GM18519 (cell line): ENCODE results near the gene FLAD1.
"Not testable (repeated sequence)": the region's sequence is repeated elsewhere in the genome, so short reads cannot be mapped to it uniquely, and the experiment has no call there.

Source experiments
- ATAC-seq: cut with Tn5 transposase; IDR thresholded peaks from one replicate; pipeline ENCODE4 v1.9.1; 2021; ENCODE audit warnings: mild to moderate bottlenecking, moderate library complexity; ENCODE audit not compliant: unreplicated experiment, low FRiP score

FLAD1 gene

DNA sequence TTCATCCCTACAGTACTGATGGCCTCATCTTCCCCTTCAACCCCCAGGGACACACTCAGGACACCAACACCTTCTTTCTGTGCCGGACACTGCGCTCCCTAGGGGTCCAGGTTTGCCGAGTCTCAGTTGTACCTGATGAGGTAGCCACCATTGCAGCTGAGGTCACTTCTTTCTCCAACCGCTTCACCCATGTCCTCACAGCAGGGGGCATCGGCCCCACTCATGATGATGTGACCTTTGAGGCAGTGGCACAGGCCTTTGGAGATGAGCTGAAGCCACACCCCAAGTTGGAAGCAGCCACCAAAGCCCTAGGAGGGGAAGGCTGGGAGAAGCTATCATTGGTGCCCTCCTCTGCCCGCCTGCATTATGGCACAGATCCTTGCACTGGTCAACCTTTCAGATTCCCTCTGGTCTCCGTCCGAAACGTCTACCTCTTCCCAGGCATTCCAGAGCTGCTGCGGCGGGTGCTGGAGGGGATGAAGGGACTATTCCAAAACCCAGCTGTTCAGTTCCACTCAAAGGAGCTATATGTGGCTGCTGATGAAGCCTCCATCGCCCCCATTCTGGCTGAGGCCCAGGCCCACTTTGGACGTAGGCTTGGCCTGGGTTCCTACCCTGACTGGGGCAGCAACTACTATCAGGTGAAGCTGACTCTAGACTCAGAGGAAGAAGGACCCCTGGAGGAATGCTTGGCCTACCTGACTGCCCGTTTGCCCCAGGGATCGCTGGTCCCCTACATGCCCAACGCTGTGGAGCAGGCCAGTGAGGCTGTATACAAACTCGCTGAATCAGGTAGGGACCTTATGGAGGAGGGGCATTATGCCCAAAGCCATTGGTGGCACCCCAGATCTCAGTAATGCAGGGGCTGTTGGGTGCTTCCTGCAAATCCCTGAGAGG is 5.2 kb downstream of the FLAD1 start:
- no peak for ATAC-seq

DNA sequence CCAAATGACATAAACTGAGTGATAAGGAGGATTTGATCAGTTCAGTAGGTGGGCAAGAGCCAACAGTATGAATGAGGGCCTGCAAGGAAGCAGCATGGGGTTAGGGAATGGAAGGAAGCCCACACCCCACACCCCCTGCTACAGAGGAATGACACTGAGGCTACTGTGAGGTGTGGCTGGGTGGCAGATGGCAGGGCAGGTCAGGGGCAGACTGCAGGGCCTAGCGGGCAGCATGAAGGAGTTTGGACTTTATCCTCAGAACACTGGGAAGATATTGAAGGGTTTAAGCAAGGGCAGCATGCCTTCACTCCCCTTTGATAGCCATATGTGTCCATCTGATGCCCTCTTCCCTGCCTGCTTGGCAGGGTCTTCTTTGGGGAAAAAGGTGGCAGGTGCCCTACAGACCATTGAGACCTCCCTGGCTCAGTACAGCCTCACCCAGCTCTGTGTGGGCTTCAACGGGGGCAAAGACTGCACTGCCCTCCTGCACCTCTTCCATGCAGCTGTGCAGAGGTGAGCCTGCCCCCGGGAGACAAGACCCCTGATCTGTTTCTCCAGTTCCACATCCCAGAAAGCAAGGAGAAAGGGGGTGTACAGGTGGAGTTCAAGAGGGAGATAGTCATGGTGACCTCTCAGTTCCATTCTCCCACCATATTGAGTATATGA is 6.2 kb downstream of the FLAD1 start:
- ATAC-seq, result no peak

DNA sequence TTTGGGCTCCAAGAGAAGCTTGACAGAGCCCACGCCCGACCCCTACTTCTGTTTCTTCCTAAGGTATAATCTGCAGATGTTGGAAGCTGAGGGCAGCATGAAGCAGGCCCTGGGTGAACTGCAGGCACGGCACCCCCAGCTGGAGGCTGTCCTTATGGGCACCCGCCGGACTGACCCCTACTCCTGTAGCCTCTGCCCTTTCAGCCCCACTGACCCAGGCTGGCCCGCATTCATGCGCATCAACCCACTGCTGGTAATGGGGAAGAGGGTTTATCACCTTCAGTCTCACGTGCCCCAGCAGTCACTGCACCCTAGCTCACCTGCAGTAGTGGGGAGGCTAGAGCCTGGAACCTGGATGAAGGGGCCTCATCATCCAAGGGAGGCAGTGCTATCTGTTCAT is 7.1 kb downstream of the FLAD1 start:
- no peak for ATAC-seq

DNA sequence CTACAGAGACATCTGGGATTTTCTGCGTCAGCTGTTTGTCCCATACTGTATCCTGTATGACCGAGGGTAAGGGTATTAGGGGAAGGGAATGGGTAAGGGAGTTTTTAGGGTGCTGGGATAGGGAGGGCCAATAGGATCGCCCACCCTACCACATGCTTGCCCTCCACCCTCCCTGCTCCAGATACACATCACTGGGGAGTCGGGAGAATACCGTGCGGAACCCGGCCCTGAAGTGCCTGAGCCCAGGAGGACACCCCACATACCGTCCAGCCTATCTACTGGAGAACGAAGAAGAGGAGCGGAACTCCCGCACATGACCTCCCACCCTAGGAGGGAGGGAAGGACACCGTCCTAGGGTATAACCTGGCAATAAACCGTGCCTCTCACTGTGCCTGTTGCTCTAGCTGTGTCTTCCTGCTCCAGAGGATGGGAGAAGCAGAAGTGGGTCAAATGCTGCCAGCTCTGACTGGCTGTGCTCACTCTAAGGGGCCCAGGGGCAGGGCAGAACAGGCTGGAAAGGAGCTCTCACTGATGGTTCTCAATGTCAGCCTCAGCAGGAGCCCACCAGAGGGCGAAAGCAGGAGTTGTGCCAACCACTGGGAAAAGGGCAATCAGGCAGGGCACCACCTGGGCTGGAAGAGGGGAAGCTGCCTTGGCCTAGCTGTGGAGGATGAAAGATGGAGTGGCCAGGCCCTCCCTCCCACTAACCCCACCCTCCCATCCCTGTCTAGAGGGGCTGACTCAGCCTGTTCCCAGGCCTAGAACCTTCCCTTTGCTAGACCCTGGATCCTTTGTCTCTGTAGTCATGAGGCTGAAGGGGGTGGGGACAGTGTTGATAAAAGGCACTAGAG is 9.8 kb downstream of the FLAD1 start:
- ATAC-seq, result no peak

DNA sequence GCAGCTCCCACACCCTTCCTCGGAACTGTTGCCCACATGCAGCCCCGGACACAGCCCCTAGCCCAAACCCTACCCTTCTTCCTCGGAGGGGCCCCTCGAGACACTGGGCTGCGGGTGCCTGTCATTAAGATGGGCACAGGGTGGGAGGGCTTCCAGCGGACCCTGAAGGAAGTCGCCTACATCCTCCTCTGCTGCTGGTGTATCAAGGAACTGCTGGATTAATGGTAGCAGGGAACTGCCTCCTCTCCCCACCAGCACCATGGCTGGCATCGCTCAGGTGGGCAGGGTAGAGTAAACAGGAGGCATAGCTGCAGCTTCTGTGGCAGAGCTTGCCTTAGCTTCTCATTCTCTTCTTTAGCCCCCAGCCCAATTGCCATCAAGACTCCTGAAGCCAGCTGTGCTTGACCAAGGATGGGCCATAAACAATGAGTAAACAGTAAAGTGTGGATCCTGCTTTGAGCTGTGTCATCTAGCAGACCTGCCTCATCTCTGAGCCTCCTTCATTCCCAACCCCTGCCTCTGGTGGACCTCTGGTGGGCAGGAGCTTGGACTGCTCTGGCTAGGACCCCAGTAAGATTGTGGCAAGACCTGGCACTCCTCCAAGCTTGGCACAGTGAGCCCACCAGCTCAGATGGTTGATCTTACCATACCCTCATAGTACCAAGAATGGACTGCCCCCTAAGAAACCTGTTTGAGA is 10.6 kb downstream of the FLAD1 start, which contains the start of gene LENEP:
Gene LENEP (plus strand): TSS at position 15 of the 697 bp plus-strand sequence. CDS start 22 bp downstream, at position 37.
- no peak for ATAC-seq

DNA sequence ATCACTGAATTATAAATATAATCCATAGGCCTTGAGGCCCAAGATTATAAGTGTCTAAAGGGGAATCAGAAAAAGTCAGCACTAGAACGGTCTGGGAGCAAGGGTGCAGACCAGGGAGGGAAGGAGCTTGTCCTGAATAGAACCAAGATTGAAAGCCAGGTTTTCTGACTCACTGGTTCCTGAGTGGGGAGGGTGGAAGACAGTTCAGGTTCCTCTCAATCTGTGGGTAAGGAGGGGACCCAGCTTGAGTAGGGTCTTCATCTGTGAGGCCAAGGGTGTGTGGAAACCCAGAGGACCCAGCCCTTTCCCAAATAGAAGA is 11.1 kb downstream of the FLAD1 start:
- ATAC-seq, result no peak

DNA sequence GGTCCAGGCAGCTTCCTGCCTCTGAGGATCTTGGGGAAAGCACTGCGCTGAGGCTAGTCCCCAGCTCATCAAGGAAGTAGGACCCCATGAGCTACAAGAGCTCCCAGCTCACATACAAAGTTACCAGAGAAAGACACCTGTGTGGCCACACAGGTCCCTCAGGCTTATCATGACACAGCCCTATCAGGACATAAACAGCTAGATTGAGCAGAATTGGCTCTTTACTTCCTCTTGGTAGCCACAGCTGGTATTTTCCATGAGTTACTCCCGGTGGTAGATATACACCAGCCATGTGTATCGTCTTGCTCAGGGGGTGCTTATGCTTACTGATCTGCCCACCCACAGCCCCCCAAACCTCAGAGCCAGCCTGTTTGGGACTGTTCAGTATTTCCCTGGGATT is 11.4 kb downstream of the FLAD1 start:
- ATAC-seq, result no peak

DNA sequence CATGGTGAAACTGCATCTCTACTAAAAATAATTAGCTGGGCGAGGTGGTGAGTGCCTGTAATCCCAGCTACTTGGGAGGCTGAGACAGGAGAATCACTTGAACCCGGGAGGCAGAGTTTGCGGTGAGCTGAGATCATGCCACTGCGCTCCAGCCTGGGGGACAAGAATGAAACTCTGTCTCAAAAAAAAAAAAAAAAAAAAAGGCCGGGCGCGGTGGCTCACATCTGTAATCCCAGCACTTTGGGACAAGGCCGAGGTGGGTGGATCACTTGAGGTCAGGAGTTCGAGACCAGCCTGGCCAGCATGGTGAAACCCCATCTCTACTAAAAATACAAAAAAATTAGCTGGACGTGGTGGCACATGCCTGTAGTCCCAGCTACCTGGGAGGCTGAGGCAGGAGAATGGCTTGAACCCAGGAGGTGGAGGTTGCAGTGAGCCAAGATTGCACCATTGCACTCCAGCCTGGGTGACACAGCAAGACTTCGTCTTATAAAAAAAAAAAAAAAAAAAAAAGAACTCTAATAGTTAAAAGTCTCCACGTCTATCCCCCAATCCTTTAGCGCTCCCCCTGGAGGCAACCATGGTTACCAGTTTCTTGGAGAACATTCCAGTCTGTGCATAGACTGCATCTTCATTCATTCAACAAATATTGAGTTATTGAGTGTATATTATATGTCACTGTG is 12.3 kb downstream of the FLAD1 start:
- ATAC-seq, result not testable (repeated sequence)

DNA sequence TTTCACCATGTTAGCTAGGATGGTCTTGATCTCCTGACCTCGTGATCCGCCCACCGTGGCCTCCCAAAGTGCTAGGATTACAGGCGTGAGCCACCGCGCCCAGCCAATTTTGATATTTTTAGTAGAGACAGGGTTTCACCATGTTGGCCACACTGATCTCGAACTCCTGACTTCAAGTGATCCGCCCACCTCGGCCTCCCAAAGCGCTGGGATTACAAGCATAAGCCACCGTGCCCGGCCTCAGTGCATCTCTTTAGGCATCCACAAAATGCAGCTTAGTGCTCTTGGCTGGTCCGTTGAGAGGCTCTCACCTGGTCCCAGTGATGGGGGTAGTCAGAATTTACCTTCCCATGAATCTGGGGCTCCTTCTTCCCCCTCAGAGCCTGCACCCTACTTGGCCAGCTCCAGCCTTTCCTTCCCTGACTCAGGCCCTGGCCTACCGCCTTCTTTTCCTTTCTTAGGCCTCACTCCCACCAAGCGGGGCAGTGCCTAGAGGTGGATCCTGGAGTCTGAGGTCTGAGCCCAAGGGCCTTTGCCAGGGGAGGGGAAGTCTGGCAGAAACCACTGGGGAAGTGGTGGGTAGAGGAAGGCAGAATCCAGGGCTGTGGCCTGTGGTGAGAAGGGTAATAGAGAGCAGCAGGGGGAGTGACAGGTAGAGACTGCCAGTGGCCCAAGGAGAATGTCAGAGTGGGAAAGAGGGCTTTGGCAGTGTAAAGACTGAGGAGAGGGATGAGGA is 14.0 kb downstream of the FLAD1 start:
- no peak for ATAC-seq

DNA sequence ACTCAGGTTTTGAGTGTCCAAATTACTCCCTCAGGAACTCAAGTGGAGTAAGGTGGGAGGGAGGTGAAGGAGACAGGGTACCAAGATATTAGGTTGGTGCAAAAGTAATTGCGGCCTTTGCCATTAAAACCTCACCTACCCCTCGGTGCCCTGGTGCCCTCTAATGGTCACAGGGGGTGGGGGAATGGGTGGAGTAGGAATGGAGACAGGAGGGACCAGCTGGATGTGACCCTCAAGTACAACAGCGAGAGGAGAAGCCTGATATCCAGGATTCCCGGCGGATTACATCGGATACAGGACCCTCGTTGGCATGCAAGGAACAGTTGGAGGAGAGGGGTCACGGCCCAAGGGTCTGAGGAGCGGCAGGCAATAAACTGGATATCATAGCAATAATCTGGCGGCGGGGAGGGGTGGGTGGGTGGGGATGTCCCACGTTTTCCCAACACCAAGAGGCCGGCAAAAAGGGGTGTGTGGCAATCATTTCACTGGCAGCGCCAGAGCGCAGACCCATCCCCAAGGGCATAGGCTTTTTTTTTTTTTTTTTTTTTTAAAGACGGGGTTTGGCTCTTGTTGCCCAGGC is 15.1 kb downstream of the FLAD1 start:
- ATAC-seq, result no peak

DNA sequence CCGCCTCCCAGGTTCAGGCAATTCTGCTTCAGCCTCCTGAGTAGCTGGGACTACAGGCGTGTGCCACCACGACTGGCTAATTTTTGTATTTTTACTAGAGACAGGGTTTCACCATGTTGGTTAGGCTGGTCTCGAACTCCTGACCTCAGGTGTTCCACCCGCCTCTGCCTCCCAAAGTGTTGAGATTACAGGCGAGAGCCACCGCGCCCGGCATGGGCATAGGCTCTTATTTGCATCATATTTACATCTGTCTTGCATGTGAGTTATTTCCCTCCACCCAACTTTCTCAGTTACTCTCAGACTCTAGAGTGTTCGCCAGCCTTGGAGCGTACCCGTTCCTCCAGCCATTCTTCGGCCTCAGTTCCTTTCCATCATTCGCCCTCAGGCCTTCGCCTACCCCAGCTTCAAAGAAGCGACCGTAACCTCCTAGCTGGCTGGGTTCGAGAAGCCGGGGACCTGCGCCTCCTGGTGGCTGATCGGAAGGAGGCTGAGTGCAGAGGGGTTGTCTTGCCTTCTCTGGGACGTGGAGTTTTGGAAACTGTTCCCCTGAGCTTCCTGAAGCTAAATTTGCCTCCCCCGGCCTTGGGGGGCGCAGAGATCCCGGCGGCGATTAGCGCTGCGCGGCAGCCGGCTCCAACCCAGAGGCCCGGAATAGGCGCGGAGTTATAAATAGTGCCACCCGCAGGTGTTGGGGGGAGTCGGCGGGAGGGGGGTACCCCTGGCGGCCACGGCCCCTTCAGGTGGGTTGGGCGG is 15.8 kb downstream of the FLAD1 start:
- ATAC-seq, result no peak

DNA sequence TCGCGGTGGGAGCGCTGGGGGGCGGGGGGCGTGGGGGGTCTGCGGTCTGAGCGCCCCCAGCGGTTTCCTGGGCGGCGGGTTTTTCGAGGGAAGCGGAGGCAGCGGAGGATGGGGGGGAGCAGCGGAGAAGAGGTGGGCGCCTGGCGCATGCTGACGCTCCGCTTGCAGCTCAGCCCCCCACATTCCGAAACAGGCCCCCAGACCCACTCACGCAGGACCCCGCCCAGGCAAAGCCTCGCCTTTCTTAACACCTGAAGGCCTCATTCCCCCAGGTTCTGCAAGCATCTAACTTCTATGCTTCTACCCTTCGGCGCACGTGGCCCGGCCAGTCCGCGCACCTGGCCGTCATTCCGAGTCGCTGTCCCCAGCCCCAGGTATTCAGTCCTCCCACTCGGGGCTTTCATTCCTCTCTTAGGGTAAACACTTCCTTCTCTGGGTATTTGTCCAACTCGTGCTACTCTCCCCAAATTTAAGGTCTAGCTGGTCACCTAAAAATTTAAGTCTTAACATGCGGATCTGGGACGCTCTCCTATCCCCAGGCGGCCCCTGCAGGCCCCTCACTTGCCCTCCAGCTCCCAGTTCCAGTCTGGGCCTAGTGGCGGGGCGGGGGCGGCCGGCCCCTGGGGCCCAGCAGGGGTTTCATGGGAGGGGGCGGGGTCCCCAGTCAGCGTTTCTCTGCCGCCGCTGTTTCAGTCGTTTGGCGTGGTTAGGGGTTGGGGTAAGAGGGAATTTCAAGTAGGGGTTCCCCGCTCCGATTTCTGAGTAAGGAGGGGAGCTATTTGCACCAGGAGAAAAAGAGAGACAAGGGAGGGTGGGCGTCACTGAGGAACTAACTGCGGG is 16.6 kb downstream of the FLAD1 start:
- no peak for ATAC-seq

DNA sequence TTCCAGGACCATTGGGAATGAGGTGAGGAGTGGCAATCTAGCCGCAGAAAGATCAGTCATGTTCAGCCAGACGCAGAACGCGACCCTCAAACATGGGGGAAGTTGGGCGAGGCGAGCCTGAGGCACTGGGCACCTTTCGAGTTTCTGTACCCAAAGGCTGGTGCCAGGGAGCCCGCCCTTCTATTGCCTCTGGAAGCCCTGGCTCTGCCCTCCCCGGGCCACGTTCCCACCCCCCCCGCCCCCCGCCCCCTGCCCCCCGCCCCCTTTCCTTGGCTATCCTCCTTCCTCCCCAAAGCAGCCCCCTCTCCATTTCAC is 17.2 kb downstream of the FLAD1 start:
- ATAC-seq, result no peak

DNA sequence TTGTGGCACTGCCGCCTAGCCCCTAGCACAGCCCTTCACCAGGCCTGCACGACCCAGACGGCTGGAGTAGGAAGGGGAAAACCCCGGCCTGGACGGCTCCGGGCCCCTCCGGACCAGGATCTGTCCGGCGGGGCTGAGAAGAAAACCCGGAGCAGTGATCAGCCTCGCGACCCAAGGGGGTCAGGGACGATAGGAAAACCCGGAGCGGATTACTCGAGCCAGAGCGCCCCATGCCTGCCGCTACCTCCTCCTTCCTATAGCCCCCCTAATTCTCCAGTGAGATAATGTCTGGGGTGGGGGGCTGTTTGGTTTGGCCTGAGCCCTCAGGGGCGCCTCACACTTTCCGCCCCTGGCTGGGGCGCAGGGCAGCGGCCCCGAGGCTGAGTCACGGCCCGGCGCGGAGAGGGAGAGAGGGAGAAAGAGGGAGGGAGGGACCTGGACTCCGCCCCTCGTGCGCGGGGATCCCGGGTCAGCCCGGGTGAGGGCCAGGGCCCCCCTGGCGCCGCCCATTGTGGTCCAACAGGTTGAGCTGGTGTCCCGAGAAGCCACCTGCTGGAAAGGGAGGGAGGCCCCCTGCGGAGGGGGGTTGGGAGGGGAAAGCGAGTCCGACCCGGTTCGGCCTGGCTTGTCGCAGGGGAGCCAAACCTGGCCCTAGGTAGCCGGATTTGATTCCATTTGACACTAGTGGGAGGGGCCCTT is 17.7 kb downstream of the FLAD1 start:
- ATAC-seq, result no peak

DNA sequence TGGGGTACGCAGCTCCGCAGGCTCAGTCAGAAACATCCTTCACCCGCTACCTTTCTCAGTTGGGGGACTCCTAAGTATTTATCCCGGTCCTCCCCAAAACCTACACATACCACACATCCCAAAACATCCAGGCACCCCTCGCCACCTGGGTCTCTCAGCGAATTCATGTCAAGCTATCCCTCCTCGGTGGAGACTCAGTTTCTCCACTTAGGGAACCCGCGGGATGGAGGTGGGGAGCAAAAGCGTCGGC is 18.2 kb downstream of the FLAD1 start:
- no peak for ATAC-seq

DNA sequence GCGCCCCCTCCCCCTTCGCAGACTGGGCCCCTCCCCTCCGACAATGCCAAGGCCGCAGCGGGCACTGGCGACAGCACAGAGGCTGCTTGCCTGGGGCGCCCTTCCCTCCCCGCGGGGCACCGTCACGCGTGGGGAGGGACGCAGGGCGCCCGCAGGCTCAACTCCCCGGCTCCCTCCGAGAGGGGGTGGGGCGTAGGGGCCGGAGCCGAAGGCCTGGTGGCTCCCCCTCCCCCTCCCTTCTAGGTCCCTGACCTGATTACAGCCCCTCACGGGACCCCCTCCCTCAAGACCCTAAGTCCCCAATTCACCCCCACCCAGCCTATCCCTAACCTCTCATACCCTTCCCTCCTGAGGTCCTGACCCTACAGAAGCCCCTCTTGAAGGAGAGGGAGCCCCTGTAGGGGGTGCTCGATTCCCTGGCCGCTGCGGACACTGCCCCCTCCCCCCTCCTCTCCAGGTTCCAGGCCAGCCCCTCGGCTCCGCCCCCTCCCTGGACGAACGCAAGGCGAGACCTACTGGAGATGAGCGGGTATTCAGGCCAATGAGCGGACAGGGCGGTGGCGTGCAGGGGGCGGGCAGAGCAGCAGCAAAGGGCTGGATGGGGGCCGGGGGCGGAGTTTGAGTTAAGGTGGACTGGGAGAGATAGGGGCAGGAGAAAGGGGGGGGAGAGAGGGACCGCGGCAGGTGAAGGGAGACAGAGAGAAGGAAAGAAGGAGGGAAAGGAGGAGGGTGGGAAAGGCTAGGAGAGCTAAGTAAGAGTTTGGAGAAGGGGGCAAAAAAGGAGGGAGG is 18.7 kb downstream of the FLAD1 start:
- no peak for ATAC-seq
